Islet of Langerhans (tissue), 1 donor: ENCODE results near the gene VSTM2B.
"Not testable (repeated sequence)": the region's sequence is repeated elsewhere in the genome, so short reads cannot be mapped to it uniquely, and the experiment has no call there.

Experiments used
- FAIRE-seq: peaks from one replicate; lab custom pipeline; 2011; peaks lifted over from hg19 to GRCh38; lab: Jason Lieb, UNC

Gene VSTM2B

GRCh38 chr19:29546583-29547190 lies 20.9 kb downstream of the VSTM2B start:
- FAIRE-seq: no peak

GRCh38 chr19:29547361-29547960 lies 21.7 kb downstream of the VSTM2B start:
- no peak for FAIRE-seq

DNA sequence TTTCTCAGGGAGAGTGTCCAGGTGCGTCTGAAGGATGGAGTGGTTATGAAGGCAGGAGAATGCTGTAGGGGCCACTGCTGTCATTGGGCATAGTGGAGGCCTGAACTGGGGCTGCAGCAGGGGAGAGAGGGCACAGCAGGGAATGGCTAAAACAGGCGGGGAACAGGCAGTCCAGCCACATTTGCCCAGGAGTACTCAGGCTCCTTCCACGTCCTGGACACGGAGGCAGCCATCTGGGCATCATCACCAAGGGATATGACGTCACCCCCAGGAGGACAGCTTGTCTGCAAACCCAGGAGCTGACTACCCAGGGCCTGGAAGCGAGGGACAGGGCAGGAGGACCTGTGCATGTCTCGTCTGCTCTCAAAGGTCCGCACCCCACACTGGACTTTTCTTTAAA lies 22.2 kb downstream of the VSTM2B start:
- no peak for FAIRE-seq

GRCh38 chr19:29548483-29549085 lies 22.8 kb downstream of the VSTM2B start:
- FAIRE-seq: no peak

GRCh38 chr19:29549105-29550070 lies 23.6 kb downstream of the VSTM2B start:
- no peak for FAIRE-seq

GRCh38 chr19:29550896-29551295 lies 25.1 kb downstream of the VSTM2B start:
- FAIRE-seq: no peak

DNA sequence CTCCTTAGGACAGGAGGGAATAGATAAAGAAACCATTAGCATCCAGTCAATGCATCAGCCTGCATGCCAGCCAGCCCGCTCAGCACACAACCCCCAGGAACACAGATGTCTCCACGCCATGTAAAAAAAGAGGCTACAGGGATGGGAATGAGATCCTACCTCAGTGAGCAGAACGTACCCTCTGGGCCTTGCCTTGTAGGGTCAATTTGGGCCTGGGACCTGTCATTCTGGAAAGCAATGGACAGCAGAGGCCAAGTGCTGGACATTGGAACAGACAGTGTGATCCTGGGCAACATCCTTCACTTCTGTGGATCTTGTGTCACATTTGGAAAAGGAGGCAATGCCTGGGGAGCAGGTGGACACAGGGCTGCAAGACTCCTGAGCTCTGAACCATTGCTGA lies 26.0 kb downstream of the VSTM2B start:
- no peak for FAIRE-seq

- FAIRE-seq: no peak
Observed at GRCh38 chr19:29552454-29553280, 26.9 kb downstream of the VSTM2B start.

DNA sequence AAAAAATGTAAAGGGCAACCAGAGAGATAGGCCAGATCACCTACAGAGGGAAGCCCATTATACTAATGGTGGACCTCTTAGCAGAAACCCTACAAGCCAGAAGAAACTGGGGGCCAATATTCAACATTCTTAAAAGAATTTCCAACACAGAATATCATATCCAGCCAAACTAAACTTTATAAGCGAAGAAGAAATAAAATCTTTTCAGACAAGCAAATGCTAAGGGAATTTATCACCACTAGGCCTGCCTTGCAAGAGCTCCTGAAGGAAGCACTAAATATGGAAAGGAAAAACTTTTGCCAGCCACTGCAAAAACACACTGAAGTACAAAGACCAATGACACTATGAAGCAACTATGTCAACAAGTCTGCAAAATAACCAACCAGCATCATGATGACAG lies 28.4 kb downstream of the VSTM2B start:
- no peak for FAIRE-seq

DNA sequence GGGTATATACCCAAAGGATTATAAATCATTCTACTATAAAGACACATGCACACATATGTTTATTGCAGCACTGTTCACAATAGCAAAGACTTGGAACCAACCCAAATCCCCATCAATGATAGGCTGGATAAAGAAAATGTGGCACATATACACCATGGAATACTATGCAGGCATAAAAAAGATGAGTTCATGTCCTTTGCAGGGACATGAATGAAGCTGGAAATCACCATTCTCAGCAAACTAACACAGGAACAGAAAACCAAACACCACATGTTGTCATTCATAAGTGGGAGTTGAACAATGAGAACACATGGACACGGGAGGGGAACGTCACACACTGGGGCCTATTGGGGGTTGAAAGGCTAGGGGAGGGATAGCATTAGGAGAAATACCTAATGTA lies 33.3 kb downstream of the VSTM2B start:
- not testable (repeated sequence) for FAIRE-seq

DNA sequence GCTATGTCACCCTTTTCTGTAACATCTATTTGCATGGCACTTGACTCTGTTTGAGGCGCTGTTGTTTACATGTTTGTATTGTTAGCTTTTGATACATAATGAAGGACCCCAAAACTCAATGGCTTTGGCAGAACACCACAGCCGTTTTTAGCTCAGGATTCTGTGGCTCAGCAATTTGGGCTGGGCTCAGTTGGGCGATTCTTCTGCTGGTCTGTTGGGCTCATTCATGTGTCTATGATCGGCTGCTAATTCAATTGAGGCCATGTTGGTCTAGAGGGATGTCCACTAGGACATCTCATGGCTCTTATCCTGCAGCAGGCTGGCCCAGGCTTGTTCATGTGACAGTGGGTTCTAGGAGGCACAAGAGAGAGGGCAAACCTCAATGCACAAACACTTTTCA lies 33.9 kb downstream of the VSTM2B start:
- no peak for FAIRE-seq

DNA sequence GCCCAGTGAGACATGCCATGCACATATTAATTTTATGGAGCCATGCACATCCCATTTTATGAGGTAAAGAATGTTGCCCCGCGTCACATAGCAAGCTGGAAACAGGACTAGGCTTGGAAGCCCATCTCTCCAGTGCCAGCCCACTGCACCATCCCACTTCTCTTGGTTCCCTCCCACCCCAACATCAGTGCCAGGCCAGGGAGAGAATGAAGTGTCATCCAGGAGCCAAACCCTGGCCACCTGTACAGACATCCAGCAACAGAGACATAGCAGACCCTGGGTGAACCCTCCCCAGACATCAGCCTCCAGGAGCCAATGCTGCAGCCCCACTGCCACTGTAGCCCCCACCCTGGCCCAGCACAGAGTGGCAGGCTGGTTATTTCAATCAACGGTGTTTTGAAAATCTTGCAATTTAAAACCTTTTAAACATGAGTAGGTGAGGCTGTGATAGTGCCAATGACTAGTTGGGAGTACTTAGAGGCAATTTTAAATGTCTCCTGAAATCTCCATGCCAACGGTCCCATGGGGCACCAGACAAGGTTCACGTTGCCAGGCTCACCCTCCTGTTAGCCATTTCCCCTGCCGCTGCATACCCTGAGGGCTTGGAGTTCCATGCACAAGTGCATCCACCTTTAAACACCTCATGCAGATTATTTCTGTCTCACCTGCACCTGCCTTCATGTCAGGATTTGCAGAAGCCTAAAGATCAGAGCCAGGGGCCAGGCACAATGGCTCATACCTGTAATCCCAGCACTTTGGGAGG lies 34.7 kb downstream of the VSTM2B start:
- no peak for FAIRE-seq

- FAIRE-seq: no peak
Observed at GRCh38 chr19:29561601-29562000, 35.8 kb downstream of the VSTM2B start.

DNA sequence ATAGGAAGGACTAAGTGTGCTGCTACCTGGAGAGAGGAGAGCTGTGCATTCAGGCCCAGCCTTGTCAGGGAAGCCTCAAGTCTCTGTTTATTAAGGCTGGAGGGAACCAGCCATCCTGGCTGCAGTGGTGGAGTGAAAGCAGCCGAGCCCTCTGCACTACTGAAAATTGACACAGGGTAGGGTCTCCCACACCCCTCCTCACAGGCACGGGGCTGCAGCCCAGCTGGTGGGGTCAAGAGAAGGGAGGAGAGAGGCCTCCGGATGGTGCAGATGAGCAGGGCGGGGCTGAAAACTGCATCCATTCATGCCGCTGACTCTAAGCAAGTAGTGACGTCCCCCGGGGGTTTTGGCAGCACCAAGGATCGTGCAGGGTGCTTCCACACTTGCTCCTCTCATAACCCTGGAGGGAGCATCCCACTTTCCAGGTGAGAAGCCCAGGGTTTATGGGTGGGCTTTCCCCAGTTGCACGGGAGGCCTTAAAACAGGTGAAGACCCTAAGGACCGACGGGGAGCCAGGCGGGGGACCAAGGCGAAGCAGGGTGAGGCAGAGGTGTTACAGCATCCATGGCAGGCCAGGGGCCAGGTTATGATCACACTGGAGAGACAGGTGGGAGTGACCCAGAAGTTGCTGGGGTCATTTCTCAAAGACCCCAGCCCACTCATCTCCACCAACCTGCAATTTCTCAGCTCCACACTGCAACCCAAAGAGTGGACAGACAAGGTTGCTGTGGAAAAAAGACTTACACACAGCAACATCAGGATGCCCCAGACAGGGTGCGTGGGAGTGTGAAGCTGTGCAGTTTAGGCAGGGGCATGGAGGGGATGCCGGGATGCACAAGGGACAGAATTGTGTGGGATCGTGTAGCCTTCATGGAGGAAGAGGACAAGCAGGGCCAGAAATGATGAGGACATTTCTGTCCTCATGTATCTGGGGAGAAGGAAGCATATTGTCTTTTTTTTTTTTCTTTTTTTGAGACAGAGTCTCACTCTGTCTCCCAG lies 36.8 kb downstream of the VSTM2B start:
- FAIRE-seq: no peak

DNA sequence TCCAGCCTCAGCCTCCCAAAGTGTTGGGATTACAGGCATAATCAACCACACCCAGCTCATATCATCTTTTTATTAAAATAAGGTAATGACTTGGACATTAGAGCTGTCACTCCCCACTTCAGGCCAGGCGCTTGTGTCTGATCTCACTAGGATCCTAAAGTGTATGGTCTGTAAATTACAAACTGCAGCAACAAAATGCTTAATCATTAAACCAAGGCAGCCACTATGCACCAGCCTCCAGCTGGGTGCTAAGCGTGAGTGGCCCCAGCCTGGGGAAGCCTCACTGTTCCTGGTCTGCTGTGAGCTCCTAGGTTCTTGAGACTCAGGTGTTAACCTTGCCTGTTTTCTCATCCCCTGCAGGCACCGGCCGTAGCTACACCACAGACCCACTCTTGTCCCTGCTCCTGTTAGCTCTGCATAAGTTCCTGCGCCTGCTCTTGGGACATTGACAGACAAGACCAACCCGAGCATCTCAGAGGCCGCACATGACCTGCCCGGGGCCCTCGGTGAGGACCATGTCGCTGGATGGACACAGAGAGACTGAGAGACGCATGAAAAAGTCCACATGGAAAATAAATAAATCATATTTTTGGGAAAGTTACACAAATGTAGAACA lies 37.8 kb downstream of the VSTM2B start:
- no peak for FAIRE-seq

DNA sequence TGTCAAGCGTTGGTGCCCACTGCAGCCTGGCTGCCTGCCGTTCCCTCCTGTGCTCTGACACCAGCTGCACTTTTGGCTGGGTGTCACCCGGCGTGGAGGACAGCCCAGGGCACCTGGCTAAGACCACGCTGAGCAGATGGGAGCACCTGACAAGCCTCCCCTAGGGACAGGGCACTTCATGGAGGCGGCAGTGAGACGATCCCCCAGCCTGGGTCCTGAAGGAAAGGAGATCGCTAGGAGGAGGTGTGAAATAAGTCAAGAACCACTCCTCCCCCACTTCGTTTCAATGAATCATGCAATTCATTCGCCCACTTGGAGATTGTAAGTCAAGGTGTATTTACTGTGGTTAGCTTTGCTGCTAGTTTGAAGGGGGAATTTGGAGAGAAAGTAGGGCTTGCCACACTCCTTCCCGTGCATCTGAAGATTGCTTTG lies 38.8 kb downstream of the VSTM2B start:
- no peak for FAIRE-seq

DNA sequence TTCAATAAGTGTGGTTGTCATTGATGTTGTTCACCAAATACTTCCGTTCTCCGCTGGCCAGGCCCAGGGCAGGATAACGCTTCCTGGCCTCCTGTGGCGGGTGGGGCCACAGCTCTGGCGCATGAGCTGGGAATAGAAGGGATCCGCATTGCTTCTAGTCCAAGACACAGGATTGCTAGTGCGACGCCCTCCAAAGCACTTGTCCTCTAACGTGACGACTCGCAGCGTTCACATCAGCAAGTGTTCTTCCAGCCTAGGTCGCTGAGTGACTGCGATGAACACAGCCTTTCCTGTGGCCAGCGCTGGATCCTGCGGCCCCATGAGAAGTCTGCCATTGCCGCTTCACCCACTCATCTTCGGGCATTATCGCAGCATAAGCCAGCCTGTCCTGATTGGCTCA lies 39.4 kb downstream of the VSTM2B start:
- no peak for FAIRE-seq

- FAIRE-seq: no peak
Observed at GRCh38 chr19:29566496-29567054, 40.8 kb downstream of the VSTM2B start.

GRCh38 chr19:29567366-29567915 lies 41.6 kb downstream of the VSTM2B start:
- FAIRE-seq: no peak
